Astrocyte (in vitro differentiated cells and primary cell): ENCODE measurements around the gene CRYL1. TPM values are rescaled to one million over a fixed set of nuclear protein-coding genes. Genes with fewer than 3 reads are reported as not detected.

Experiments
- DNase-seq: peaks from one replicate; pipeline ENCODE4 v3.0.0-alpha.2; 2010; ENCODE audit warnings: low read depth
- FAIRE-seq: peaks from 2 replicates; lab custom pipeline; 2011; peaks lifted over from hg19 to GRCh38; lab: Jason Lieb, UNC
- H2AFZ ChIP-seq: 2 replicates; pipeline ENCODE4 v1.6.0; 2012; ENCODE audit warnings: low read depth, low read length, inconsistent platforms
- H3K27ac ChIP-seq: 2 replicates; pipeline ENCODE4 v1.5.1; 2011; ENCODE audit warnings: low read depth, low read length, inconsistent platforms
- H3K27me3 ChIP-seq: 2 replicates; pipeline ENCODE4 v1.6.0; 2011; ENCODE audit warnings: low read length, inconsistent platforms; ENCODE audit not compliant: insufficient read depth
- H3K36me3 ChIP-seq: 2 replicates; pipeline ENCODE4 v1.5.1; 2011; ENCODE audit warnings: low read length, inconsistent platforms; ENCODE audit not compliant: insufficient read depth
- H3K4me1 ChIP-seq: 2 replicates; pipeline ENCODE4 v1.5.1; 2011; ENCODE audit warnings: low read length, inconsistent platforms; ENCODE audit not compliant: insufficient read depth
- H3K4me2 ChIP-seq: 2 replicates; pipeline ENCODE4 v1.6.0; 2012; ENCODE audit warnings: low read length, inconsistent platforms
- H3K4me3 ChIP-seq: 2 replicates; pipeline ENCODE4 v1.5.1; 2011; ENCODE audit warnings: low read depth, mild to moderate bottlenecking, low read length, inconsistent platforms; ENCODE audit not compliant: insufficient read depth
- H3K79me2 ChIP-seq: 2 replicates; pipeline ENCODE4 v1.6.0; 2012; ENCODE audit warnings: mild to moderate bottlenecking, low read length, inconsistent platforms; ENCODE audit not compliant: insufficient read depth
- H3K9ac ChIP-seq: 2 replicates; pipeline ENCODE4 v1.6.0; 2012; ENCODE audit warnings: mild to moderate bottlenecking, low read length, inconsistent platforms
- H3K9me3 ChIP-seq: 2 replicates; pipeline ENCODE4 v1.5.1; 2012; ENCODE audit warnings: low read depth, mild to moderate bottlenecking, low read length, inconsistent platforms; ENCODE audit not compliant: insufficient read depth
- H4K20me1 ChIP-seq: 2 replicates; pipeline ENCODE4 v1.6.0; 2012; ENCODE audit warnings: low read length, inconsistent platforms; ENCODE audit not compliant: insufficient read depth
- H3K27ac Mint-ChIP-seq: one replicate; pipeline ENCODE4 v1.8.0; 2021; ENCODE audit warnings: mild to moderate bottlenecking, mixed read lengths; ENCODE audit not compliant: unreplicated experiment
- H3K27me3 Mint-ChIP-seq: one replicate; pipeline ENCODE4 v1.8.0; 2021; ENCODE audit warnings: low read depth, mixed read lengths; ENCODE audit not compliant: unreplicated experiment
- H3K36me3 Mint-ChIP-seq: one replicate; pipeline ENCODE4 v1.8.0; 2021; ENCODE audit warnings: low read depth, mixed read lengths; ENCODE audit not compliant: unreplicated experiment
- H3K4me1 Mint-ChIP-seq: one replicate; pipeline ENCODE4 v1.8.0; 2021; ENCODE audit warnings: low read depth, mixed read lengths; ENCODE audit not compliant: unreplicated experiment
- H3K4me3 Mint-ChIP-seq: one replicate; pipeline ENCODE4 v1.8.0; 2021; ENCODE audit warnings: mild to moderate bottlenecking, moderate library complexity, mixed read lengths; ENCODE audit not compliant: unreplicated experiment
- H3K9me3 Mint-ChIP-seq: one replicate; pipeline ENCODE4 v1.8.0; 2021; ENCODE audit warnings: mild to moderate bottlenecking, mixed read lengths; ENCODE audit not compliant: unreplicated experiment
- EZH2 ChIP-seq: IDR thresholded peaks from 2 replicates; pipeline ENCODE4 v1.6.1; 2012; ENCODE audit warnings: mild to moderate bottlenecking, low read length, inconsistent platforms; ENCODE audit not compliant: insufficient read depth
- total RNA-seq: library from RNA; stranded (reverse); gene quantifications from 2 replicates; pipeline ENCODE4 v1.2.1, GENCODE V29; 2021
- TF ChIP-seq, protein P1 (sequence below): IDR thresholded peaks from 2 replicates; pipeline ENCODE4 v1.5.1; 2011; ENCODE audit warnings: low read depth, mild to moderate bottlenecking, inconsistent platforms, low read length, moderate library complexity; ENCODE audit not compliant: insufficient read depth

CRYL1 gene
- total RNA-seq, 1 donor from 2014 or later = 3.7 TPM

DNA sequence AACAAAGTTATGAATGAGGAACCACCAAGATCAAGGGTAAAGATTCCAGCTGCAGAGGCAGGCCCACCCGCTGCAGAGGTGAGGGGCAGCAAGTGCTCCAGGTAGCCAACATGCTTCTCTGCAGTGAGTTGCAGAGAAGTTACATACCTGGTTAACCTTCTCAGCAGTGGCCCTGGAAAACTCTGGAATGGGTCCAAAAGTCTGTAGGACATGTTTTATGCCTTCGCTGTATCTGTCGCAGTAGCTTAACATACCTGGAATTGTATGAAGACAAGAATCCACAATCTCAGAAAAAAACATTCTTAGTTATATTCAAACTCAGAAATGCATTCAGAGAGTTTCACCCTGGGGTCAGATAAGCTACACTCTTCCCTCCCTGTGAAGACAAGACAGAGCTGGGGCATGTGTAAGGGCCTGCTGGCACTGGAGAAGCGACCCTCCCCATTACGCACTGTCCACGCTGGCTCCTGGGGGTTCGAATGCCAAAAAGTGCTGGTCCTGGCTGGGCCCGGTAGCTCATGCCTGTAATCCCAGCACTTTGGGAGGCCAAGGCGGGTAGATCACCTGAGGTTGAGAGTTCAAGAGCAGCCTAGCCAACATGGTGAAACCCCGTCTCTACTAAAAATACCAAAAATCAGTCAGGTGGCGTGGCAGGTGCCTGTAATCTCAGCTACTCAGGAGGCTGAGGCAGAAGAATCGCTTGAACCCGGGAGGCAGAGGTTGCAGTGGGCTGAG, 121.0 kb downstream of the CRYL1 start:
- no peak overlapping the region for H3K27ac Mint-ChIP-seq
- H3K27ac ChIP-seq = no peak overlapping the region
- no peaks in the 10 kb centered on the region for H3K9me3 ChIP-seq
- peaks cover 27% of the 10 kb centered on the region for H3K4me1 ChIP-seq
- peaks cover 2% of the 10 kb centered on the region for H3K9me3 Mint-ChIP-seq
- TF ChIP-seq, protein P1, sequence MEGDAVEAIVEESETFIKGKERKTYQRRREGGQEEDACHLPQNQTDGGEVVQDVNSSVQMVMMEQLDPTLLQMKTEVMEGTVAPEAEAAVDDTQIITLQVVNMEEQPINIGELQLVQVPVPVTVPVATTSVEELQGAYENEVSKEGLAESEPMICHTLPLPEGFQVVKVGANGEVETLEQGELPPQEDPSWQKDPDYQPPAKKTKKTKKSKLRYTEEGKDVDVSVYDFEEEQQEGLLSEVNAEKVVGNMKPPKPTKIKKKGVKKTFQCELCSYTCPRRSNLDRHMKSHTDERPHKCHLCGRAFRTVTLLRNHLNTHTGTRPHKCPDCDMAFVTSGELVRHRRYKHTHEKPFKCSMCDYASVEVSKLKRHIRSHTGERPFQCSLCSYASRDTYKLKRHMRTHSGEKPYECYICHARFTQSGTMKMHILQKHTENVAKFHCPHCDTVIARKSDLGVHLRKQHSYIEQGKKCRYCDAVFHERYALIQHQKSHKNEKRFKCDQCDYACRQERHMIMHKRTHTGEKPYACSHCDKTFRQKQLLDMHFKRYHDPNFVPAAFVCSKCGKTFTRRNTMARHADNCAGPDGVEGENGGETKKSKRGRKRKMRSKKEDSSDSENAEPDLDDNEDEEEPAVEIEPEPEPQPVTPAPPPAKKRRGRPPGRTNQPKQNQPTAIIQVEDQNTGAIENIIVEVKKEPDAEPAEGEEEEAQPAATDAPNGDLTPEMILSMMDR = no peak
- TF ChIP-seq EZH2 = no peak
- no peak overlapping the region for H3K9ac ChIP-seq
- H3K27me3 ChIP-seq = peaks cover 17% of the 10 kb centered on the region
- no peak overlapping the region for H3K4me3 ChIP-seq
- no peak overlapping the region for H3K4me3 Mint-ChIP-seq
- H4K20me1 ChIP-seq = no peaks in the 10 kb centered on the region
- H3K27me3 Mint-ChIP-seq = peaks cover 17% of the 10 kb centered on the region
- H3K36me3 ChIP-seq = no peaks in the 10 kb centered on the region
- H3K4me2 ChIP-seq = no peak overlapping the region
- H2AFZ ChIP-seq = no peak overlapping the region
- H3K4me1 Mint-ChIP-seq = peaks cover 18% of the 10 kb centered on the region
- H3K79me2 ChIP-seq = no peaks in the 10 kb centered on the region
- FAIRE-seq = no peak
- no peak for DNase-seq
- H3K36me3 Mint-ChIP-seq = no peaks in the 10 kb centered on the region

GRCh38 chr13:20403826-20404225, 121.8 kb downstream of the CRYL1 start:
- DNase-seq (no peak), FAIRE-seq (no peak)
- H3K9me3 ChIP-seq = no peaks in the 10 kb centered on the region
- peaks cover 18% of the 10 kb centered on the region for H3K4me1 Mint-ChIP-seq
- H3K27ac ChIP-seq = no peak overlapping the region
- no peak overlapping the region for H3K9ac ChIP-seq
- TF ChIP-seq, protein P1 = no peak
- no peak for TF ChIP-seq EZH2
- H3K36me3 Mint-ChIP-seq = no peaks in the 10 kb centered on the region
- no peak overlapping the region for H3K4me2 ChIP-seq
- H3K4me1 ChIP-seq = peaks cover 27% of the 10 kb centered on the region
- no peaks in the 10 kb centered on the region for H4K20me1 ChIP-seq
- no peak overlapping the region for H2AFZ ChIP-seq
- peaks cover 17% of the 10 kb centered on the region for H3K27me3 Mint-ChIP-seq
- no peak overlapping the region for H3K27ac Mint-ChIP-seq
- no peak overlapping the region for H3K4me3 Mint-ChIP-seq
- peaks cover 2% of the 10 kb centered on the region for H3K9me3 Mint-ChIP-seq
- H3K4me3 ChIP-seq = no peak overlapping the region
- H3K79me2 ChIP-seq = no peaks in the 10 kb centered on the region
- H3K27me3 ChIP-seq = peaks cover 20% of the 10 kb centered on the region
- no peaks in the 10 kb centered on the region for H3K36me3 ChIP-seq

DNA sequence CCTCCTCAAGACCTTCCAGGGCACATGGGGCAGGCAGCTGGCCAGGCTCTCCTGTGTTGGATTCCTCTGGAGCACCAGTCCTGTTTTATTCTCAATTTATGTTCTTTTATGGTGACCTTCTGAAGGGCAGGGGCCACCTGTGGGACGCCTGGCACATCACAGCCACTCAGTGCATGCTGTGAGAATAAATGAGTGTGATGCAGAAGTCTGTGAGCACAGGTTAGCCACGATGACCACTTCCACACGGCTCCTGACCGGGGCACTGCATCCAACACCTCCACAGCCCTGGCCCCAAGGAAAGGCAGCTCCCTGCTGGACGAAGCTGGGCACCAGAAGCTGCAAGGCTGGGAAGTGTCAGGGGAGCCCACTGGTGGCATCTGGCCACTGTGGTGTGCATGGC, 122.8 kb downstream of the CRYL1 start:
- peak overlapping the region; percentile 72 for H3K4me2 ChIP-seq
- peaks cover 27% of the 10 kb centered on the region for H3K4me1 ChIP-seq
- H3K36me3 Mint-ChIP-seq = no peaks in the 10 kb centered on the region
- H4K20me1 ChIP-seq = no peaks in the 10 kb centered on the region
- no peak overlapping the region for H3K27ac Mint-ChIP-seq
- peaks cover 18% of the 10 kb centered on the region for H3K4me1 Mint-ChIP-seq
- H3K4me3 ChIP-seq = no peak overlapping the region
- FAIRE-seq = no peak
- H3K9me3 ChIP-seq = no peaks in the 10 kb centered on the region
- H3K36me3 ChIP-seq = no peaks in the 10 kb centered on the region
- H2AFZ ChIP-seq = no peak overlapping the region
- peaks cover 15% of the 10 kb centered on the region for H3K27me3 ChIP-seq
- H3K27me3 Mint-ChIP-seq = peaks cover 21% of the 10 kb centered on the region
- no peak for DNase-seq
- no peak overlapping the region for H3K4me3 Mint-ChIP-seq
- TF ChIP-seq, protein P1 = no peak
- TF ChIP-seq EZH2 = no peak
- H3K9me3 Mint-ChIP-seq = peaks cover 2% of the 10 kb centered on the region
- H3K9ac ChIP-seq = no peak overlapping the region
- H3K79me2 ChIP-seq = no peaks in the 10 kb centered on the region
- H3K27ac ChIP-seq = no peak overlapping the region
